Cardiac septum (tissue), 1 donor: ENCODE data around the gene SLAIN2. TPM values are rescaled to one million over a fixed set of nuclear protein-coding genes. Genes with fewer than 3 reads are reported as not detected.

ENCODE experiments used
- total RNA-seq: library from RNA; stranded (reverse); fragmentation: NEBNext Ultra II Directional; extraction: Animal tissue kit (Norgen Biotek cat#: 25700); gene quantifications from one replicate; pipeline ENCODE4 v1.2.1, GENCODE V29; 2021
- donor health status: DM: no; HTN: no; CAD: no.

The SLAIN2 gene
- total RNA-seq, 1 donor from 2014 or later = 159 TPM

Other genes with a start within 250 kb of the SLAIN2 start
- 1.2 TPM for gene TXK, start 207.3 kb upstream of the SLAIN2 start, total RNA-seq
- gene TEC, start 71.7 kb upstream of the SLAIN2 start, total RNA-seq = 3.1 TPM
- gene SLC10A4, start 141.8 kb downstream of the SLAIN2 start, total RNA-seq = 0.35 TPM
- gene ZAR1, start 148.7 kb downstream of the SLAIN2 start, total RNA-seq = not detected